ENCODE measurements around the gene CTNNA3.

Gene CTNNA3

GRCh38 chr10:66880292-66880691 lies 815.7 kb downstream of the CTNNA3 start:
- Histone ChIP-seq H3K9me3 (no peaks in the 10 kb centered on the region), H3K36me3 (no peaks in the 10 kb centered on the region), H3K4me1 (no peaks in the 10 kb centered on the region), H3K4me3 (ENCODE audit: low read depth, low read length) (no peak overlapping the region), H3K27me3 (no peaks in the 10 kb centered on the region)
- no peak for DNase-seq
- TF ChIP-seq CTCF (IDR thresholded peaks at IDR 0.05; ENCODE audit: low read depth, low read length) = no peak

GRCh38 chr10:66877361-66877760 lies 818.6 kb downstream of the CTNNA3 start:
- DNase-seq = no peak
- H3K9me3 ChIP-seq = no peaks in the 10 kb centered on the region
- H3K4me1 ChIP-seq = no peaks in the 10 kb centered on the region
- no peak overlapping the region for H3K4me3 ChIP-seq (ENCODE audit: low read depth, low read length)
- no peaks in the 10 kb centered on the region for H3K27me3 ChIP-seq
- H3K36me3 ChIP-seq = no peaks in the 10 kb centered on the region
- no peak for TF ChIP-seq CTCF (IDR thresholded peaks at IDR 0.05; ENCODE audit: low read depth, low read length)

- Histone ChIP-seq H3K4me1 (no peaks in the 10 kb centered on the region), H3K9me3 (no peaks in the 10 kb centered on the region), H3K4me3 (ENCODE audit: low read depth, low read length) (no peak overlapping the region), H3K27me3 (no peaks in the 10 kb centered on the region), H3K36me3 (no peaks in the 10 kb centered on the region)
- DNase-seq = no peak
- no peak for TF ChIP-seq CTCF (IDR thresholded peaks at IDR 0.05; ENCODE audit: low read depth, low read length)
Observed at GRCh38 chr10:66869635-66870034, 826.4 kb downstream of the CTNNA3 start.

GRCh38 chr10:66862687-66863258 lies 833.2 kb downstream of the CTNNA3 start:
- no peaks in the 10 kb centered on the region for H3K27me3 ChIP-seq
- DNase-seq = no peak
- TF ChIP-seq CTCF (IDR thresholded peaks at IDR 0.05; ENCODE audit: low read depth, low read length) = no peak
- H3K9me3 ChIP-seq = no peaks in the 10 kb centered on the region
- H3K4me1 ChIP-seq = no peaks in the 10 kb centered on the region
- H3K4me3 ChIP-seq (ENCODE audit: low read depth, low read length) = no peak overlapping the region
- no peaks in the 10 kb centered on the region for H3K36me3 ChIP-seq

- DNase-seq = no peak
- Histone ChIP-seq H3K9me3 (no peaks in the 10 kb centered on the region), H3K36me3 (no peaks in the 10 kb centered on the region), H3K27me3 (no peaks in the 10 kb centered on the region), H3K4me1 (no peaks in the 10 kb centered on the region), H3K4me3 (ENCODE audit: low read depth, low read length) (no peak overlapping the region)
- no peak for TF ChIP-seq CTCF (IDR thresholded peaks at IDR 0.05; ENCODE audit: low read depth, low read length)
Observed at GRCh38 chr10:66860376-66860945, 835.5 kb downstream of the CTNNA3 start.

- no peak for DNase-seq
- Histone ChIP-seq H3K36me3 (no peaks in the 10 kb centered on the region), H3K27me3 (no peaks in the 10 kb centered on the region), H3K9me3 (no peaks in the 10 kb centered on the region), H3K4me1 (no peaks in the 10 kb centered on the region), H3K4me3 (ENCODE audit: low read depth, low read length) (no peak overlapping the region)
- no peak for TF ChIP-seq CTCF (IDR thresholded peaks at IDR 0.05; ENCODE audit: low read depth, low read length)
Observed at GRCh38 chr10:66852811-66853210, 843.2 kb downstream of the CTNNA3 start.

Data from BE2C (cell line).